ENCODE measurements around the gene MYO1E. TPM values are rescaled to one million over a fixed set of nuclear protein-coding genes. Genes with fewer than 3 reads are reported as not detected.
A peak's percentile ranks its signal among the peaks of the same experiment; 100 is the strongest.

MYO1E gene
- total and polyA plus RNA-seq, 4 donors: 6.7 to 70.9 (median 21.6) TPM

DNA sequence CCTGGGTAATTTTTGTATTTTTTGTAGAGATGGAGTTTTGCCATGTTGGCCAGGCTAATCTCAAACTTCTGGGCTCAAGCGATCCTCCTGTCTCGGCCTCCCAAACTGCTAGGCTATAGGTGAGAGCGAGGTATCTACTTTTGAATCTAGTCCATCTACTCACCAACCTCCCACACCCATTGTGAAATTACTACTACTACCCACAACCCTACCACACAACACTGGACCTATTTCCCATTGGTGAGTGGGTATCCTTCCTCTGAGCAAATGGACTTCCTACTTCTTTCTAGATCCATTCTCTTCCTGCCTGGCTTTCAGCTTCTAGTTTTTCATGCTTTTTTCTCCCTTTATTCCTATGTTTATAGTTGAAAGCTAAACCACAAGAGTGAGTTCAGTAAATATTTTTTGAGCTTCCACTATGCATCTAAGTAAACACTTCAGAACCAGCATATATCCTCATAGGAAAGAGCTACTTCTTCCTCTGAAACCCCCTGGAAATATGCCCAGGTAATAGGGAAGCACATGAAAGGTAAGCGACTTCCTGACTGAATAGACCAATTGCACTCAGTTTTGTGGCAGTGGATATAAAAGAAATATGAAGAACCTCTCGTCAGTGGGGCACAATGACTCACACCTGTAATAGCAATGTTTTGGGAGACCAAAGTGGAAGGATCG is 39.1 kb downstream of the MYO1E start:
- no peak for TF ChIP-seq MAX (IDR thresholded peaks at IDR 0.05)
- Histone ChIP-seq H3K9me3 (ENCODE audit: control insufficient read depth in 4 of 4, low read length in 3 of 4) (no peaks in the 10 kb centered on the region), H3K9ac (ENCODE audit: low read depth in 1 of 2, low read length in 2 of 2) (no peak overlapping the region), H3K27me3 (ENCODE audit: control insufficient read depth in 4 of 4, insufficient read depth in 4 of 4, low read length in 3 of 4) (no peaks in the 10 kb centered on the region), H3K4me1 (ENCODE audit: control insufficient read depth in 4 of 4, insufficient read depth in 4 of 4, low read length in 3 of 4) (peaks cover 11 to 26% (median 24%) of the 10 kb centered on the region in 4 donors), H3K4me3 (ENCODE audit: low read depth in 1 of 3, low read length in 3 of 3) (no peak overlapping the region), H3K27ac (ENCODE audit: low read depth in 1 of 2, low read length in 2 of 2) (no peak overlapping the region), H3K36me3 (ENCODE audit: control insufficient read depth in 4 of 4, insufficient read depth in 3 of 4, low read depth in 1 of 4, low read length in 3 of 4) (no peaks in the 10 kb centered on the region)
- 90% methylated on average over 6 of the region's 6 CpGs for WGBS
- no peak for DNase-seq (ENCODE audit: low spot score)

DNA sequence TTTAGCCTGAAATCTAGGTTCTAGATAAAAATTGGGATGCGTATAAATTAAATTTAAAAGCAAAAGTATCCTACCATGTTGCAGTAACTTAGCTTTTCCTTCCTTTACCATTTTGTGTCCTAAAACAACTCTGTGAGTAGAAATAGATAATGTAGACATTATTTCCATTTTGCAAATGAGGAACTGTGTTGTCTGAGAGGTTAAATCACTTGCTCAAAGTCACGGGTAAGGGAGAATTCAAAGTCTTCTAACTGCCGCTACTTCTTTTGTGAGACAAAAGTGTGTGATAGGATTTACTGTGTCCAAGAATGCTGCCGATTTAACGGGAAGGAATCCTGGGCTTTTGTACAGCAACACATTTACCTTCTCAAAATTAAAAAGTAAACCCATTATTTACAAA is 40.7 kb downstream of the MYO1E start:
- no peak overlapping the region for H3K27ac ChIP-seq (ENCODE audit: low read depth in 1 of 2, low read length in 2 of 2)
- no peak overlapping the region for H3K9ac ChIP-seq (ENCODE audit: low read depth in 1 of 2, low read length in 2 of 2)
- H3K27me3 ChIP-seq (ENCODE audit: control insufficient read depth in 4 of 4, insufficient read depth in 4 of 4, low read length in 3 of 4): no peaks in the 10 kb centered on the region
- peaks cover 12 to 39% (median 37%) of the 10 kb centered on the region in 4 donors for H3K4me1 ChIP-seq (ENCODE audit: control insufficient read depth in 4 of 4, insufficient read depth in 4 of 4, low read length in 3 of 4)
- no peaks in the 10 kb centered on the region for H3K9me3 ChIP-seq (ENCODE audit: control insufficient read depth in 4 of 4, low read length in 3 of 4)
- TF ChIP-seq SP1 (IDR thresholded peaks at IDR 0.05) (no peak), FOXA1 (IDR thresholded peaks at IDR 0.05) (no peak), HNF4A (conservative IDR thresholded peaks at IDR 0.05) (no peak), HNF4G (IDR thresholded peaks at IDR 0.05) (no peak), YY1 (IDR thresholded peaks at IDR 0.05) (no peak), MAX (IDR thresholded peaks at IDR 0.05) (no peak), GABPA (IDR thresholded peaks at IDR 0.05 in 1 of 2, conservative IDR thresholded peaks at IDR 0.05 in 1 of 2) (no peak), RXRA (IDR thresholded peaks at IDR 0.05) (no peak), RAD21 (IDR thresholded peaks at IDR 0.05) (no peak), EGR1 (IDR thresholded peaks at IDR 0.05; ENCODE audit: low read depth in 2 of 2) (no peak), NR2F2 (IDR thresholded peaks at IDR 0.05) (no peak)
- TF ChIP-seq, protein P1, sequence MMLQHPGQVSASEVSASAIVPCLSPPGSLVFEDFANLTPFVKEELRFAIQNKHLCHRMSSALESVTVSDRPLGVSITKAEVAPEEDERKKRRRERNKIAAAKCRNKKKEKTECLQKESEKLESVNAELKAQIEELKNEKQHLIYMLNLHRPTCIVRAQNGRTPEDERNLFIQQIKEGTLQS (IDR thresholded peaks at IDR 0.05): no peak
- TF ChIP-seq, protein P2, sequence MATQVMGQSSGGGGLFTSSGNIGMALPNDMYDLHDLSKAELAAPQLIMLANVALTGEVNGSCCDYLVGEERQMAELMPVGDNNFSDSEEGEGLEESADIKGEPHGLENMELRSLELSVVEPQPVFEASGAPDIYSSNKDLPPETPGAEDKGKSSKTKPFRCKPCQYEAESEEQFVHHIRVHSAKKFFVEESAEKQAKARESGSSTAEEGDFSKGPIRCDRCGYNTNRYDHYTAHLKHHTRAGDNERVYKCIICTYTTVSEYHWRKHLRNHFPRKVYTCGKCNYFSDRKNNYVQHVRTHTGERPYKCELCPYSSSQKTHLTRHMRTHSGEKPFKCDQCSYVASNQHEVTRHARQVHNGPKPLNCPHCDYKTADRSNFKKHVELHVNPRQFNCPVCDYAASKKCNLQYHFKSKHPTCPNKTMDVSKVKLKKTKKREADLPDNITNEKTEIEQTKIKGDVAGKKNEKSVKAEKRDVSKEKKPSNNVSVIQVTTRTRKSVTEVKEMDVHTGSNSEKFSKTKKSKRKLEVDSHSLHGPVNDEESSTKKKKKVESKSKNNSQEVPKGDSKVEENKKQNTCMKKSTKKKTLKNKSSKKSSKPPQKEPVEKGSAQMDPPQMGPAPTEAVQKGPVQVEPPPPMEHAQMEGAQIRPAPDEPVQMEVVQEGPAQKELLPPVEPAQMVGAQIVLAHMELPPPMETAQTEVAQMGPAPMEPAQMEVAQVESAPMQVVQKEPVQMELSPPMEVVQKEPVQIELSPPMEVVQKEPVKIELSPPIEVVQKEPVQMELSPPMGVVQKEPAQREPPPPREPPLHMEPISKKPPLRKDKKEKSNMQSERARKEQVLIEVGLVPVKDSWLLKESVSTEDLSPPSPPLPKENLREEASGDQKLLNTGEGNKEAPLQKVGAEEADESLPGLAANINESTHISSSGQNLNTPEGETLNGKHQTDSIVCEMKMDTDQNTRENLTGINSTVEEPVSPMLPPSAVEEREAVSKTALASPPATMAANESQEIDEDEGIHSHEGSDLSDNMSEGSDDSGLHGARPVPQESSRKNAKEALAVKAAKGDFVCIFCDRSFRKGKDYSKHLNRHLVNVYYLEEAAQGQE (IDR thresholded peaks at IDR 0.05): no peak
- 88% methylated on average over 5 of the region's 5 CpGs for WGBS
- no peak overlapping the region for H3K4me3 ChIP-seq (ENCODE audit: low read depth in 1 of 3, low read length in 3 of 3)
- DNase-seq (ENCODE audit: low spot score): no peak
- H3K36me3 ChIP-seq (ENCODE audit: control insufficient read depth in 4 of 4, insufficient read depth in 3 of 4, low read depth in 1 of 4, low read length in 3 of 4): no peaks in the 10 kb centered on the region

DNA sequence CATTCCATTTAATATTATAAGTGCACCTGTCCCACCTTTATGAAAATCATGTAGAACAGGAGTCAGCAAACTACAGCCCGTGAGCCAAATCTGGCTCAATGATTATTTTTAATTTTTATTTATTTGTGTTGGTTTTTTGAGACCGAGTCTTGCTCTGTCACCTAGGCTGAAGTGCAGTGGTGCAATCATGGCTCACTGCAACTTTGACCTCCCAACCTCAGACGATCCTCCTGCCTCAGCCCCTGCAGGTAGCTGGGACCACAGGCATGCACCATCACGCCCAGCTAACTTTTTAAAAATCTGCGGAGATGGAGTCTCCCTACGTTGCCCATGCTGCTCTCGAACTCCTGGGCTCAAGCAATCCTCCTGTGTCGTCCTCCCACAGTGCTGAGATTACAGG is 42.0 kb downstream of the MYO1E start:
- H3K27ac ChIP-seq (ENCODE audit: low read depth in 1 of 2, low read length in 2 of 2): no peak overlapping the region
- H3K4me3 ChIP-seq (ENCODE audit: low read depth in 1 of 3, low read length in 3 of 3): no peak overlapping the region
- H3K9me3 ChIP-seq (ENCODE audit: control insufficient read depth in 4 of 4, low read length in 3 of 4): no peaks in the 10 kb centered on the region
- DNase-seq (ENCODE audit: low spot score): no peak
- 66% methylated on average over 8 of the region's 8 CpGs for WGBS
- H3K4me1 ChIP-seq (ENCODE audit: control insufficient read depth in 4 of 4, insufficient read depth in 4 of 4, low read length in 3 of 4): peaks cover 12 to 42% (median 39%) of the 10 kb centered on the region in 4 donors
- no peaks in the 10 kb centered on the region for H3K27me3 ChIP-seq (ENCODE audit: control insufficient read depth in 4 of 4, insufficient read depth in 4 of 4, low read length in 3 of 4)
- no peaks in the 10 kb centered on the region for H3K36me3 ChIP-seq (ENCODE audit: control insufficient read depth in 4 of 4, insufficient read depth in 3 of 4, low read depth in 1 of 4, low read length in 3 of 4)
- TF ChIP-seq RXRA (IDR thresholded peaks at IDR 0.05) (peak; percentile 38 to 46), HNF4A (conservative IDR thresholded peaks at IDR 0.05) (peak; percentile 51 to 53), GABPA (IDR thresholded peaks at IDR 0.05 in 1 of 2, conservative IDR thresholded peaks at IDR 0.05 in 1 of 2) (no peak)
- TF ChIP-seq, protein P2 (IDR thresholded peaks at IDR 0.05): no peak
- no peak overlapping the region for H3K9ac ChIP-seq (ENCODE audit: low read depth in 1 of 2, low read length in 2 of 2)

All from liver (tissue), 9 donors.